SK-N-SH treated with all-trans-retinoic acid at 6 μM for 48 hours (cell line): Measurements from ENCODE around the gene PCSK9.

Source experiments
- ATAC-seq: fragments of 200-7000 bp; cut with Tn5 transposase; 3 replicates; pipeline ENCODE4 v1.9.1; 2020; ENCODE audit warnings: mild to moderate bottlenecking, moderate library complexity
- ARNTL ChIP-seq: fragments of 450-650 bp; formaldehyde crosslinking; IDR thresholded peaks from 2 replicates; pipeline ENCODE4 v1.5.0; 2020; ENCODE audit warnings: low read depth, mild to moderate bottlenecking, moderate library complexity, borderline replicate concordance
- CSDC2 ChIP-seq: fragments of 250-450 bp; sonication (Bioruptor Pico); IDR thresholded peaks from 2 replicates; pipeline ENCODE4 v1.5.0; 2020; ENCODE audit warnings: mild to moderate bottlenecking, moderate library complexity
- ESRRG ChIP-seq: fragments of 250-450 bp; sonication (Bioruptor Pico); IDR thresholded peaks from 2 replicates; pipeline ENCODE4 v1.6.1; 2021; ENCODE audit warnings: mild to moderate bottlenecking
- GLIS3 ChIP-seq: fragments of 250-450 bp; sonication (Bioruptor Pico); IDR thresholded peaks from 2 replicates; pipeline ENCODE4 v1.5.0; 2020; ENCODE audit warnings: mild to moderate bottlenecking, moderate library complexity
- ISL1 ChIP-seq: fragments of 250-450 bp; sonication (Bioruptor Pico); IDR thresholded peaks from 2 replicates; pipeline ENCODE4 v2.1.2; 2022; ENCODE audit warnings: mild to moderate bottlenecking, moderate library complexity
- OSR1 ChIP-seq: fragments of 250-450 bp; sonication (Bioruptor Pico); IDR thresholded peaks from 2 replicates; pipeline ENCODE4 v1.8.0; 2022; ENCODE audit warnings: moderate library complexity, mild to moderate bottlenecking, inconsistent platforms
- PATZ1 ChIP-seq: fragments of 250-450 bp; sonication (Bioruptor Pico); IDR thresholded peaks from 2 replicates; pipeline ENCODE4 v1.8.0; 2020; ENCODE audit warnings: mild to moderate bottlenecking, moderate library complexity, borderline replicate concordance
- POU6F1 ChIP-seq: fragments of 250-450 bp; sonication (Bioruptor Pico); IDR thresholded peaks from 2 replicates; pipeline ENCODE4 v1.8.0; 2021; ENCODE audit warnings: low read depth, mild to moderate bottlenecking, moderate library complexity, borderline replicate concordance
- PPARA ChIP-seq: fragments of 250-450 bp; sonication (Bioruptor Pico); IDR thresholded peaks from 2 replicates; pipeline ENCODE4 v1.5.0; 2020; ENCODE audit warnings: mild to moderate bottlenecking, borderline replicate concordance
- RARB ChIP-seq: fragments of 250-450 bp; sonication (Bioruptor Pico); IDR thresholded peaks from 2 replicates; pipeline ENCODE4 v1.8.0; 2021; ENCODE audit warnings: mild to moderate bottlenecking, moderate library complexity
- SNAI2 ChIP-seq: fragments of 250-450 bp; sonication (Bioruptor Pico); IDR thresholded peaks from 2 replicates; pipeline ENCODE4 v1.5.0; 2020; ENCODE audit warnings: mild to moderate bottlenecking, moderate library complexity
- TCF4 ChIP-seq: fragments of 250-450 bp; sonication (Bioruptor Pico); IDR thresholded peaks from 2 replicates; pipeline ENCODE4 v1.8.0; 2021; ENCODE audit warnings: mild to moderate bottlenecking, moderate library complexity, borderline replicate concordance
- TOX ChIP-seq: fragments of 250-450 bp; sonication (Bioruptor Pico); IDR thresholded peaks from 2 replicates; pipeline ENCODE4 v1.8.0; 2021; ENCODE audit warnings: mild to moderate bottlenecking, moderate library complexity, borderline replicate concordance
- ZFP3 ChIP-seq: fragments of 250-450 bp; sonication (Bioruptor Pico); IDR thresholded peaks from 2 replicates; pipeline ENCODE4 v1.5.0; 2020; ENCODE audit warnings: mild to moderate bottlenecking, moderate library complexity
- ZFP30 ChIP-seq: fragments of 450-650 bp; formaldehyde crosslinking; IDR thresholded peaks from 2 replicates; pipeline ENCODE4 v1.5.0; 2022; ENCODE audit warnings: mild to moderate bottlenecking, moderate library complexity
- ZNF565 ChIP-seq: fragments of 450-650 bp; formaldehyde crosslinking; conservative IDR thresholded peaks from 2 replicates; pipeline ENCODE4 v1.5.0; 2020; ENCODE audit warnings: low read depth, mild to moderate bottlenecking, moderate library complexity
- ZNF70 ChIP-seq: fragments of 450-650 bp; formaldehyde crosslinking; IDR thresholded peaks from 2 replicates; pipeline ENCODE4 v1.5.0; 2020; ENCODE audit warnings: mild to moderate bottlenecking, moderate library complexity
- ZNF8 ChIP-seq: fragments of 450-650 bp; formaldehyde crosslinking; IDR thresholded peaks from 2 replicates; pipeline ENCODE4 v1.5.0; 2020; ENCODE audit warnings: mild to moderate bottlenecking, moderate library complexity
- TF ChIP-seq, protein P1 (sequence below): fragments of 250-450 bp; sonication (Bioruptor Pico); IDR thresholded peaks from 2 replicates; pipeline ENCODE4 v1.5.1; 2021; ENCODE audit warnings: mild to moderate bottlenecking, moderate library complexity
- TF ChIP-seq, protein P2 (sequence below): fragments of 250-450 bp; sonication (Bioruptor Pico); IDR thresholded peaks from 2 replicates; pipeline ENCODE4 v1.5.1; 2020; ENCODE audit warnings: low read depth, mild to moderate bottlenecking, moderate library complexity

PCSK9 gene

DNA sequence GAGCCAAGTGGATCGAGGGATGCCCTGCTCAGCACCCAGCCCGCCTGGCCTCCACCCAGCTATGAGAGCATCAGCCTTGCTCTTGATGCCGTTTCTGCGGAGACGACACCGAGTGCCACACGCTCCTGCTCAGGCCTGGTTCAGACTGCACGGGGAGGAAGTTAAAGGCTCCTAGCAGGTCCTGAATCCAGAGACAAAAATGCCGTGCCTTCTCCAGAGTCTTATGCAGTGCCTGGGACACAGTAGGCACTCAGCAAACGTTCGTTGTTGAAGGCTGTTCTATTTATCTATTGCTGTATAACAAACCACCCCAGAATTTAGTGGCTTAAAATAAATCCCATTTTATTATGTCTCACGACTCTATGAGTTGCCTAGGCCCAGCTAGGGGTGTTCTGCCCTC is 47.4 kb upstream of the PCSK9 start:
- no peak for ATAC-seq
- no peak for TF ChIP-seq ISL1 (CRISPR knock-in tag)
- no peak for TF ChIP-seq PATZ1
- TF ChIP-seq OSR1 (CRISPR knock-in tag): no peak
- no peak for TF ChIP-seq ZNF8
- no peak for TF ChIP-seq POU6F1 (CRISPR knock-in tag)
- TF ChIP-seq ZNF70: no peak
- TF ChIP-seq SNAI2 (CRISPR knock-in tag): no peak
- TF ChIP-seq, all 23 proteins: peak for 0

DNA sequence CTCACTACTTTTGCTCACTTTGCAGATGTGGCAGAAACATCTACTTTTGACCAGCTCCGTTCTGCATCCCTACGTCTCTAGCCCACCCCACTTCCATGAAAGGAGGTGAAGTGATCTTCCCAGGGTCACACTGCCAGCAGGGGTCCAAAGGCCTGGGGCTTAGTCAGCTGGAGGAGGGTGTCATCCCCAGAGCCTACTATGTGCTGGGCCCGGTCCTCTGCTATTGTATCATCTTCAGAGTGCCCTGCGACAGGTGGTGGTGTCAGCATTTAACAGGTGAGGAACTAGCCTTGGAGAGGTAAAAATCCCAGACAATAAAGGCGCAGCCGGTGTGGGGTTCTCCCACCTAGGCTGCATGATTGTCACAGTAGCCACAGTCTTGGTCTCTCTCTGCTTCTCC is 46.2 kb upstream of the PCSK9 start:
- ATAC-seq: no peak
- TF ChIP-seq ESRRG (no peak), ZFP30 (CRISPR knock-in tag) (no peak), SNAI2 (CRISPR knock-in tag) (no peak), GLIS3 (no peak), CSDC2 (CRISPR knock-in tag) (no peak), PATZ1 (no peak)
- TF ChIP-seq, protein P1, sequence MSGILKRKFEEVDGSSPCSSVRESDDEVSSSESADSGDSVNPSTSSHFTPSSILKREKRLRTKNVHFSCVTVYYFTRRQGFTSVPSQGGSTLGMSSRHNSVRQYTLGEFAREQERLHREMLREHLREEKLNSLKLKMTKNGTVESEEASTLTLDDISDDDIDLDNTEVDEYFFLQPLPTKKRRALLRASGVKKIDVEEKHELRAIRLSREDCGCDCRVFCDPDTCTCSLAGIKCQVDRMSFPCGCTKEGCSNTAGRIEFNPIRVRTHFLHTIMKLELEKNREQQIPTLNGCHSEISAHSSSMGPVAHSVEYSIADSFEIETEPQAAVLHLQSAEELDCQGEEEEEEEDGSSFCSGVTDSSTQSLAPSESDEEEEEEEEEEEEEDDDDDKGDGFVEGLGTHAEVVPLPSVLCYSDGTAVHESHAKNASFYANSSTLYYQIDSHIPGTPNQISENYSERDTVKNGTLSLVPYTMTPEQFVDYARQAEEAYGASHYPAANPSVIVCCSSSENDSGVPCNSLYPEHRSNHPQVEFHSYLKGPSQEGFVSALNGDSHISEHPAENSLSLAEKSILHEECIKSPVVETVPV (CRISPR knock-in tag): no peak
- TF ChIP-seq, all 23 proteins: peak for 0

DNA sequence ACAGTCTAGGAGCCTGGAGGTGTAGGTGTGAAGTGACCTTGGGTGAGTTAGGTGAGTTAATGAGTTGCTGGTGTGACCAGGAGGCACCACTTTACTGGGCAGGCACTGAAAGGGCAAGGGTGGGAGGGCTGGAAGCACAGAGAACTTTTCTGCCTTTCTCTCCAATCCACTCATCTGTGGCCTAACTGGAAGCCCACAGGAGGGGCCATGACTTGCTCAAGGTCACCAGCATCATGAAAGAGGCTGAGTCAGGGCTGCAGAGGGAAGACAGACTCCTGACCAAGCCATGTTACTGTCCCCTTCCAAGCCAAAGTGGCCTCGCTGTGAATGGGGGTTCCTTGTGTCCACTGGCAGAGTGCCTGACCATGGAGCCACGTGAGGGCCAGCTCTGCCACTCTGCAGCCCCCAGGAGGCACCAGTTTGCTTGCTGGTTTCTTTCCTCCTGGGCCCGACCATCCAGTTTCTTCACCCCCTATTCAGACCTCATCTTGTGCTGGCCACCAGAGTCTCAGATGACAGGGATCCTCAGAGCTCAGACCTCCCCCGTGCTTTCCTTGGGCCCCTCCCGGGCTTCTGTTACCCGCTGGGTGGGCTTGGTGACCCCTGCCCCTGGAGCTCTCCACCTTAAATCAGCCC is 44.9 kb upstream of the PCSK9 start:
- TF ChIP-seq SNAI2 (CRISPR knock-in tag) (no peak), ZNF565 (CRISPR knock-in tag) (no peak), ISL1 (CRISPR knock-in tag) (no peak), ZFP30 (CRISPR knock-in tag) (no peak), TCF4 (CRISPR knock-in tag) (no peak), PPARA (CRISPR knock-in tag) (no peak), ZFP3 (no peak), POU6F1 (CRISPR knock-in tag) (no peak), PATZ1 (no peak), GLIS3 (no peak), ARNTL (CRISPR knock-in tag) (no peak), RARB (CRISPR knock-in tag) (no peak), TOX (CRISPR knock-in tag) (no peak), CSDC2 (CRISPR knock-in tag) (no peak)
- TF ChIP-seq, protein P1 (CRISPR knock-in tag): no peak
- TF ChIP-seq, protein P2, sequence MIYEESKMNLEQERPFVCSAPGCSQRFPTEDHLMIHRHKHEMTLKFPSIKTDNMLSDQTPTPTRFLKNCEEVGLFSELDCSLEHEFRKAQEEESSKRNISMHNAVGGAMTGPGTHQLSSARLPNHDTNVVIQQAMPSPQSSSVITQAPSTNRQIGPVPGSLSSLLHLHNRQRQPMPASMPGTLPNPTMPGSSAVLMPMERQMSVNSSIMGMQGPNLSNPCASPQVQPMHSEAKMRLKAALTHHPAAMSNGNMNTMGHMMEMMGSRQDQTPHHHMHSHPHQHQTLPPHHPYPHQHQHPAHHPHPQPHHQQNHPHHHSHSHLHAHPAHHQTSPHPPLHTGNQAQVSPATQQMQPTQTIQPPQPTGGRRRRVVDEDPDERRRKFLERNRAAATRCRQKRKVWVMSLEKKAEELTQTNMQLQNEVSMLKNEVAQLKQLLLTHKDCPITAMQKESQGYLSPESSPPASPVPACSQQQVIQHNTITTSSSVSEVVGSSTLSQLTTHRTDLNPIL (CRISPR knock-in tag): no peak
- ATAC-seq: no peak
